Neural crest cell (in vitro differentiated cells): ENCODE results near the gene TPRX1. TPM values are rescaled to one million over a fixed set of nuclear protein-coding genes. Genes with fewer than 3 reads are reported as not detected.
A peak's percentile ranks its signal among the peaks of the same experiment; 100 is the strongest.
"Not testable (repeated sequence)": the region's sequence is repeated elsewhere in the genome, so short reads cannot be mapped to it uniquely, and the experiment has no call there.

Experiments
- DNase-seq: peaks from one replicate; pipeline ENCODE4 v3.0.0; 2021; ENCODE audit warnings: low read depth, mixed read lengths, low spot score
- H3K27ac Mint-ChIP-seq: one replicate; pipeline ENCODE4 v1.8.0; 2021; ENCODE audit warnings: mild to moderate bottlenecking, mixed read lengths; ENCODE audit not compliant: unreplicated experiment
- H3K27me3 Mint-ChIP-seq: 2 replicates; pipeline ENCODE4 v1.8.0; 2021; ENCODE audit warnings: low read depth, mild to moderate bottlenecking, mixed read lengths
- H3K36me3 Mint-ChIP-seq: 2 replicates; pipeline ENCODE4 v1.8.0; 2021; ENCODE audit warnings: low read depth, mild to moderate bottlenecking, mixed read lengths
- H3K4me1 Mint-ChIP-seq: 2 replicates; pipeline ENCODE4 v1.8.0; 2021; ENCODE audit warnings: mixed read lengths
- H3K4me3 Mint-ChIP-seq: one replicate; pipeline ENCODE4 v1.8.0; 2021; ENCODE audit warnings: mild to moderate bottlenecking, mixed read lengths
- H3K9me3 Mint-ChIP-seq: 2 replicates; pipeline ENCODE4 v1.8.0; 2021; ENCODE audit warnings: mixed read lengths
- CTCF ChIP-seq: fragments of 200-600 bp; sonication (generic); conservative IDR thresholded peaks from 2 replicates; pipeline ENCODE4 v1.5.0; 2021; ENCODE audit warnings: antibody characterized with exemption, mild to moderate bottlenecking
- long read RNA-seq: library from polyadenylated mRNA; unstranded; transcript quantifications from one replicate; pipeline ENCODE4 v2.0.0, GENCODE V29; 2020
- total RNA-seq: library from RNA; stranded (reverse); gene quantifications from 2 replicates; pipeline ENCODE4 v1.2.1, GENCODE V29; 2021

Gene TPRX1
- not detected in 2 replicates for total RNA-seq
- long read RNA-seq = 0 reads

- not testable (repeated sequence) for DNase-seq, H3K4me3 Mint-ChIP-seq, H3K9me3 Mint-ChIP-seq, H3K27me3 Mint-ChIP-seq, H3K27ac Mint-ChIP-seq, H3K36me3 Mint-ChIP-seq, H3K4me1 Mint-ChIP-seq
Measured at GRCh38 chr19:47804451-47804850, at the start of gene TPRX1. Gene TPRX1 (minus strand): TSS chr19:47804551. CDS start chr19:47804539, 12 bp downstream.

- no peak for TF ChIP-seq CTCF
- H3K4me1 Mint-ChIP-seq = peaks cover 12% of the 10 kb centered on the region
- no peak overlapping the region for H3K27ac Mint-ChIP-seq
- H3K4me3 Mint-ChIP-seq = no peak overlapping the region
- DNase-seq = no peak
- peaks cover 42% of the 10 kb centered on the region for H3K27me3 Mint-ChIP-seq
- H3K9me3 Mint-ChIP-seq = no peaks in the 10 kb centered on the region
- H3K36me3 Mint-ChIP-seq = no peaks in the 10 kb centered on the region
Measured at GRCh38 chr19:47853003-47853402, 48.7 kb upstream of the TPRX1 start.

- H3K27me3 Mint-ChIP-seq = peaks cover 50% of the 10 kb centered on the region
- no peak overlapping the region for H3K27ac Mint-ChIP-seq
- no peaks in the 10 kb centered on the region for H3K9me3 Mint-ChIP-seq
- no peaks in the 10 kb centered on the region for H3K36me3 Mint-ChIP-seq
- DNase-seq = peak; percentile 51
- H3K4me3 Mint-ChIP-seq = no peak overlapping the region
- peaks cover 12% of the 10 kb centered on the region for H3K4me1 Mint-ChIP-seq
- TF ChIP-seq CTCF = peak; percentile 75
Measured at GRCh38 chr19:47848823-47849473, 44.6 kb upstream of the TPRX1 start.

- peaks cover 46% of the 10 kb centered on the region for H3K27me3 Mint-ChIP-seq
- TF ChIP-seq CTCF = no peak
- no peak overlapping the region for H3K27ac Mint-ChIP-seq
- no peaks in the 10 kb centered on the region for H3K9me3 Mint-ChIP-seq
- H3K4me1 Mint-ChIP-seq = peaks cover 12% of the 10 kb centered on the region
- no peak for DNase-seq
- no peak overlapping the region for H3K4me3 Mint-ChIP-seq
- no peaks in the 10 kb centered on the region for H3K36me3 Mint-ChIP-seq
Measured at GRCh38 chr19:47848425-47848822, 44.1 kb upstream of the TPRX1 start.

GRCh38 chr19:47842941-47843340 is 38.6 kb upstream of the TPRX1 start:
- H3K27me3 Mint-ChIP-seq = peaks cover 12% of the 10 kb centered on the region
- H3K4me3 Mint-ChIP-seq = no peak overlapping the region
- no peaks in the 10 kb centered on the region for H3K36me3 Mint-ChIP-seq
- no peak for DNase-seq
- H3K9me3 Mint-ChIP-seq = no peaks in the 10 kb centered on the region
- TF ChIP-seq CTCF = no peak
- no peak overlapping the region for H3K27ac Mint-ChIP-seq
- H3K4me1 Mint-ChIP-seq = peaks cover 8% of the 10 kb centered on the region

- no peaks in the 10 kb centered on the region for H3K36me3 Mint-ChIP-seq
- no peak for DNase-seq
- H3K4me3 Mint-ChIP-seq = no peak overlapping the region
- H3K27me3 Mint-ChIP-seq = peaks cover 4% of the 10 kb centered on the region
- H3K9me3 Mint-ChIP-seq = no peaks in the 10 kb centered on the region
- no peak for TF ChIP-seq CTCF
- H3K27ac Mint-ChIP-seq = no peak overlapping the region
- H3K4me1 Mint-ChIP-seq = peaks cover 8% of the 10 kb centered on the region
Measured at GRCh38 chr19:47839913-47840312, 35.6 kb upstream of the TPRX1 start.
